K562 (cell line): Measurements from ENCODE around the gene OGDH. TPM values are rescaled to one million over a fixed set of nuclear protein-coding genes. Genes with fewer than 3 reads are reported as not detected.

Experiments used
- CBFA2T2 ChIP-seq: fragments of 450-650 bp; conservative IDR thresholded peaks from 2 replicates; pipeline ENCODE4 v1.6.1; 2017; ENCODE audit warnings: mild to moderate bottlenecking
- FOXJ3 ChIP-seq: sonication (generic); formaldehyde crosslinking; IDR thresholded peaks from 2 replicates; pipeline ENCODE4 v1.4.0; 2020; ENCODE audit warnings: mild to moderate bottlenecking, missing genetic modification reagents
- KDM1A ChIP-seq, 2 experiments: fragments of 450-650 bp; IDR thresholded peaks; 2 replicates each; pipeline ENCODE4 v1.6.1; 2016; ENCODE audit warnings: mild to moderate bottlenecking in 2 of 2
- MEIS2 ChIP-seq: fragments of 450-650 bp; IDR thresholded peaks from 2 replicates; pipeline ENCODE4 v1.6.1; 2014; ENCODE audit warnings: mild to moderate bottlenecking; ENCODE audit not compliant: partially characterized antibody
- ZFP1 ChIP-seq: fragments of 450-650 bp; formaldehyde crosslinking; IDR thresholded peaks from 2 replicates; pipeline ENCODE4 v1.4.0; 2020; ENCODE audit warnings: mild to moderate bottlenecking, mixed read lengths
- polyA plus RNA-seq, 8 experiments: library from polyadenylated mRNA; depleted of rRNA in 4 of 8; stranded (reverse) in 5 of 8; unstranded in 3 of 8; fragments of >200 nt; fragmentation: Nextera tagmentation in 2 of 8; fragmentation: Illumina TruSeq in 1 of 8; extraction: Ambion mirVana in 2 of 8; extraction: Trizol in 1 of 8; gene quantifications; 2 replicates each; pipeline versions ENCODE4 v1.2.1 to v1.2.3, GENCODE V29; 2011 to 2014; ENCODE audit warnings: inconsistent platforms in 1 of 8, missing spikeins in 1 of 8
- total RNA-seq, 7 experiments: library from RNA; depleted of rRNA in 6 of 7; stranded (reverse); fragments of >200 nt in 6 of 7; fragmentation: Illumina TruSeq in 2 of 7; extraction: Trizol in 2 of 7; gene quantifications; 2 replicates each; pipeline versions ENCODE4 v1.2.1 to v1.2.3, GENCODE V29; 2011 to 2021; ENCODE audit warnings: low replicate concordance in 1 of 7
- TF ChIP-seq, protein P1 (sequence below): fragments of 450-650 bp; IDR thresholded peaks from 2 replicates; pipeline ENCODE4 v1.6.1; 2016; ENCODE audit warnings: missing biosample characterization, missing genetic modification characterization
- TF ChIP-seq, protein P2 (sequence below): sonication (generic); formaldehyde crosslinking; IDR thresholded peaks from 2 replicates; pipeline ENCODE4 v1.8.0; 2022; ENCODE audit warnings: missing genetic modification reagents, mild to moderate bottlenecking, borderline replicate concordance
- TF ChIP-seq, protein P3 (sequence below): sonication (generic); formaldehyde crosslinking; IDR thresholded peaks from 2 replicates; pipeline ENCODE4 v1.8.1; 2023; ENCODE audit warnings: mild to moderate bottlenecking, missing genetic modification reagents

OGDH gene
- total and polyA plus RNA-seq, 9 of the 15 experiments (the other 6 are each of a cell fraction or from before 2014, with no cell fraction given) = 3.1 to 80.3 (median 23.5) TPM

DNA sequence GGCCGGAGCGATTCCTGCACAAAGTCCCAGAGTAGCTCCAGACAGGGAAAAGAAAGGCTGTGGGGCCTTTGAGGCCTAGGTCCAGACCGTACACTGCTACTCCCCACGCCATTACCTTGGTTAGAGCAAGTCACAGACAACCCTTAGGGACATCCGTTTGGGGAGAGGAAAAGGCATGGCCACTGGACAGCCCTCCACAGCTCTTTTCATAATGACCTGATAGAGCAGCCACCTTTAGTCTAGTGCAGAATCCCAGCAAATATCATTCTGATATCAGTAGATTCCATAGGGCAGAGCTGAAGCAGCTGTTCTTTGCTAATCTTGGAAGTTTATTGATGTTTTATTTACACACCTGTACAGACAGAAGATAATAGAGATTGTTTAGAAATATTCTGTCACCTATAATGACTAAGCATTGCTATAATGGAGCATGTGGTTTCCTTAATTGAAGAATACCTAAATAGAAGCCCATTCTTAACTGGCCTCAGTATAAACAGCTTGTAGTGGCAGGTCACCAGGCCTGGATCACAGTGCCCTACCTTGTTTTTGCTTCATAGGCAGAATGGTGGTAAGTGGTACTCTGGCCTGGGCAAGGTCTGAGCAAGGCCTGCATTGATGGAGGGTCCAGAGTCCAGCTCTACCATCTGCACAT lies 27.9 kb downstream of the OGDH start (continued):
- TF ChIP-seq, protein P1, sequence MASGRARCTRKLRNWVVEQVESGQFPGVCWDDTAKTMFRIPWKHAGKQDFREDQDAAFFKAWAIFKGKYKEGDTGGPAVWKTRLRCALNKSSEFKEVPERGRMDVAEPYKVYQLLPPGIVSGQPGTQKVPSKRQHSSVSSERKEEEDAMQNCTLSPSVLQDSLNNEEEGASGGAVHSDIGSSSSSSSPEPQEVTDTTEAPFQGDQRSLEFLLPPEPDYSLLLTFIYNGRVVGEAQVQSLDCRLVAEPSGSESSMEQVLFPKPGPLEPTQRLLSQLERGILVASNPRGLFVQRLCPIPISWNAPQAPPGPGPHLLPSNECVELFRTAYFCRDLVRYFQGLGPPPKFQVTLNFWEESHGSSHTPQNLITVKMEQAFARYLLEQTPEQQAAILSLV = no peak
- TF ChIP-seq, protein P2, sequence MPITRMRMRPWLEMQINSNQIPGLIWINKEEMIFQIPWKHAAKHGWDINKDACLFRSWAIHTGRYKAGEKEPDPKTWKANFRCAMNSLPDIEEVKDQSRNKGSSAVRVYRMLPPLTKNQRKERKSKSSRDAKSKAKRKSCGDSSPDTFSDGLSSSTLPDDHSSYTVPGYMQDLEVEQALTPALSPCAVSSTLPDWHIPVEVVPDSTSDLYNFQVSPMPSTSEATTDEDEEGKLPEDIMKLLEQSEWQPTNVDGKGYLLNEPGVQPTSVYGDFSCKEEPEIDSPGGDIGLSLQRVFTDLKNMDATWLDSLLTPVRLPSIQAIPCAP (CRISPR knock-in tag) = no peak
- TF ChIP-seq KDM1A (IDR thresholded peaks at IDR 0.05) (peak in 1 of 2 experiments; percentile 29; a peak in 1 of 4 replicates), FOXJ3 (CRISPR knock-in tag) (no peak), ZFP1 (CRISPR knock-in tag) (no peak), MEIS2 (peak; percentile 39), CBFA2T2 (peak; percentile 59)
- TF ChIP-seq, protein P3, sequence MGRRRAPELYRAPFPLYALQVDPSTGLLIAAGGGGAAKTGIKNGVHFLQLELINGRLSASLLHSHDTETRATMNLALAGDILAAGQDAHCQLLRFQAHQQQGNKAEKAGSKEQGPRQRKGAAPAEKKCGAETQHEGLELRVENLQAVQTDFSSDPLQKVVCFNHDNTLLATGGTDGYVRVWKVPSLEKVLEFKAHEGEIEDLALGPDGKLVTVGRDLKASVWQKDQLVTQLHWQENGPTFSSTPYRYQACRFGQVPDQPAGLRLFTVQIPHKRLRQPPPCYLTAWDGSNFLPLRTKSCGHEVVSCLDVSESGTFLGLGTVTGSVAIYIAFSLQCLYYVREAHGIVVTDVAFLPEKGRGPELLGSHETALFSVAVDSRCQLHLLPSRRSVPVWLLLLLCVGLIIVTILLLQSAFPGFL (CRISPR knock-in tag) = no peak
